Hepatocyte (in vitro differentiated cells): ENCODE data around the gene PALD1.

Source experiments
- CTCF ChIP-seq: fragments of 200-600 bp; sonication (generic); IDR thresholded peaks from 2 replicates; pipeline ENCODE4 v1.5.1; 2016; ENCODE audit warnings: antibody characterized with exemption, mild to moderate bottlenecking; ENCODE audit not compliant: poor library complexity
- EZH2 ChIP-seq: fragments of 200-600 bp; sonication (generic); IDR thresholded peaks from 2 replicates; pipeline ENCODE4 v1.6.1; 2016; ENCODE audit warnings: antibody characterized with exemption, mild to moderate bottlenecking, borderline replicate concordance

- no peak for TF ChIP-seq CTCF
- no peak for TF ChIP-seq EZH2
Measured at GRCh38 chr10:70432561-70433263, 45.9 kb upstream of the PALD1 start.
